PC-3 (cell line): Measurements from ENCODE around the gene EFHC1. TPM values are rescaled to one million over a fixed set of nuclear protein-coding genes. Genes with fewer than 3 reads are reported as not detected.
A peak's percentile ranks its signal among the peaks of the same experiment; 100 is the strongest.

Experiments used
- ATAC-seq: fragments of 200-7000 bp; cut with Tn5 transposase; 2 replicates; pipeline ENCODE4 v1.9.1; 2020; ENCODE audit warnings: mild to moderate bottlenecking, moderate library complexity
- BruUV-seq: library from RNA; stranded (reverse); fragments of 400-500 nt; replicated peaks from 2 replicates; lab custom pipeline; 2021; lab: Mats Ljungman, UMichigan
- CTCF ChIA-PET: fragments of 300-600 bp; sonication (Branson Sonifier 250); formaldehyde crosslinking; loops from one replicate; lab custom pipeline; 2022; ENCODE audit warnings: antibody characterized with exemption; lab: Charles Lee
- POLR2A ChIA-PET: fragments of 300-600 bp; sonication (Branson Sonifier 250); formaldehyde crosslinking; loops from one replicate; lab custom pipeline; 2022; ENCODE audit warnings: antibody characterized with exemption; ENCODE audit not compliant: unreplicated experiment; lab: Charles Lee
- DNase-seq: peaks from one replicate; pipeline ENCODE4 v3.0.0-alpha.2; 2015
- H2AFZ ChIP-seq: fragments of 300-600 bp; sonication (generic); 2 replicates; pipeline ENCODE4 v1.6.0; 2016; ENCODE audit warnings: antibody characterized with exemption, low read length
- H3F3A ChIP-seq: fragments of 300-600 bp; sonication (generic); one replicate; pipeline ENCODE4 v1.6.0; 2017; ENCODE audit warnings: antibody characterized with exemption, low read length, control low read depth, mild to moderate bottlenecking; ENCODE audit not compliant: unreplicated experiment
- H3K27ac ChIP-seq: fragments of 300-600 bp; sonication (generic); 2 replicates; pipeline ENCODE4 v1.5.1; 2016; ENCODE audit warnings: mild to moderate bottlenecking, low read length
- H3K27me3 ChIP-seq: fragments of 300-600 bp; sonication (generic); 2 replicates; pipeline ENCODE4 v1.6.1; 2016; ENCODE audit warnings: low read length, mixed read lengths
- H3K36me3 ChIP-seq: fragments of 300-600 bp; sonication (generic); 2 replicates; pipeline ENCODE4 v1.6.1; 2016; ENCODE audit warnings: low read depth, mixed run types, low read length, mixed read lengths
- H3K4me1 ChIP-seq: fragments of 300-600 bp; sonication (generic); 2 replicates; pipeline ENCODE4 v1.5.1; 2016; ENCODE audit warnings: low read length; ENCODE audit not compliant: insufficient read depth
- H3K4me2 ChIP-seq: fragments of 300-600 bp; sonication (generic); 2 replicates; pipeline ENCODE4 v1.6.0; 2016; ENCODE audit warnings: low read length
- H3K4me3 ChIP-seq: fragments of 300-600 bp; sonication (generic); 2 replicates; pipeline ENCODE4 v1.5.1; 2016; ENCODE audit warnings: mild to moderate bottlenecking, low read length, mixed read lengths
- H3K79me2 ChIP-seq: fragments of 300-600 bp; sonication (generic); 2 replicates; pipeline ENCODE4 v1.6.1; 2017; ENCODE audit warnings: low read length, mixed read lengths
- H3K9ac ChIP-seq: fragments of 300-600 bp; sonication (generic); 2 replicates; pipeline ENCODE4 v1.6.0; 2016; ENCODE audit warnings: mild to moderate bottlenecking, low read length
- H3K9me2 ChIP-seq: fragments of 300-600 bp; sonication (generic); replicated peaks from 2 replicates; pipeline ENCODE4 v1.6.1; 2016; ENCODE audit warnings: mixed run types, low read length, mixed read lengths
- H3K9me3 ChIP-seq: fragments of 300-600 bp; sonication (generic); 2 replicates; pipeline ENCODE4 v1.6.1; 2016; ENCODE audit warnings: low read length, mixed read lengths
- H4K20me1 ChIP-seq: fragments of 300-600 bp; sonication (generic); 2 replicates; pipeline ENCODE4 v1.6.1; 2016; ENCODE audit warnings: low read length, mixed read lengths
- EZH2 ChIP-seq: fragments of 300-600 bp; sonication (generic); IDR thresholded peaks from one replicate; pipeline ENCODE4 v1.6.1; 2017; ENCODE audit warnings: antibody characterized with exemption, mild to moderate bottlenecking, low read length; ENCODE audit not compliant: unreplicated experiment
- EZH2phosphoT487 ChIP-seq: fragments of 300-600 bp; sonication (generic); IDR thresholded peaks from 2 replicates; pipeline ENCODE4 v1.6.1; 2018; ENCODE audit warnings: mild to moderate bottlenecking, antibody characterized with exemption, low read length, borderline replicate concordance
- intact Hi-C: fragments of 100-400 bp; cut with micrococcal nuclease; formaldehyde crosslinking; loops from 2 replicates; pipeline ENCODE4 v1.9.0; 2023
- total RNA-seq: library from RNA; depleted of rRNA; stranded (reverse); fragments of >200 nt; gene quantifications from 2 replicates; pipeline ENCODE4 v1.2.3, GENCODE V29; 2014
- TF ChIP-seq, protein P1 (sequence below): fragments of 300-600 bp; sonication (generic); conservative IDR thresholded peaks from 2 replicates; pipeline ENCODE4 v1.5.1; 2017; ENCODE audit warnings: antibody characterized with exemption, low read depth, mild to moderate bottlenecking, low read length

EFHC1 gene
- total RNA-seq, 1 experiment from 2014 or later, result 22.4 TPM

DNA sequence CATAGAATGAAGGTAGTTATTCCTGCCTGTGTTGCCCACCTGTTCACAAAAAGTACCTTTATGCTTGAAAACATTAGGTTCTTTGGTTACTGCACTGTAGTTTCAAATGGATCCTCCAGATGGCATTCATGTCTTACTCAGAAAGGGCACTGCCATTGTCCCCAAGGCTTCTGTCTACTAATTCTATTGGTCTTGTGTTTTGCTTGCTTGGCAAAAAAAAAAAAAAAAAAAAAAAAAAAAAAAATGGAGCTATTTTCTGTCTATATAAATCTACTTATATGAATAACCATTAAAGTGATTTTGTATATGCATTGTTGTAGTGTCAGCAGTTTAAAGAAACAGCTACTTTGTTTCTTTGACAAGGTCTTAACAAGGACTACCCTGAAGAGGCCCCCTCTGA lies 12.7 kb upstream of the EFHC1 start:
- no peak overlapping the region for H3K9ac ChIP-seq
- no peak overlapping the region for H2AFZ ChIP-seq
- no peak overlapping the region for H3K27ac ChIP-seq
- intact Hi-C loops, result loop anchor here (1.0 kb wide), 2 partner anchors 256 to 583 kb away; no protein-coding TSS in a partner anchor
- POLR2A ChIA-PET, result interaction anchor here (0.5 to 0.6 kb wide), 2 partner anchors 123 to 584 kb away, joined by 4 to 8 read pairs; no protein-coding TSS in a partner anchor
- DNase-seq (peak; percentile 79), ATAC-seq (peak; percentile 64)
- H3K4me3 ChIP-seq, result no peak overlapping the region
- H3K4me1 ChIP-seq, result no peaks in the 10 kb centered on the region
- no TSS peak for BruUV-seq
- TF ChIP-seq EZH2, result no peak
- TF ChIP-seq, protein P1, sequence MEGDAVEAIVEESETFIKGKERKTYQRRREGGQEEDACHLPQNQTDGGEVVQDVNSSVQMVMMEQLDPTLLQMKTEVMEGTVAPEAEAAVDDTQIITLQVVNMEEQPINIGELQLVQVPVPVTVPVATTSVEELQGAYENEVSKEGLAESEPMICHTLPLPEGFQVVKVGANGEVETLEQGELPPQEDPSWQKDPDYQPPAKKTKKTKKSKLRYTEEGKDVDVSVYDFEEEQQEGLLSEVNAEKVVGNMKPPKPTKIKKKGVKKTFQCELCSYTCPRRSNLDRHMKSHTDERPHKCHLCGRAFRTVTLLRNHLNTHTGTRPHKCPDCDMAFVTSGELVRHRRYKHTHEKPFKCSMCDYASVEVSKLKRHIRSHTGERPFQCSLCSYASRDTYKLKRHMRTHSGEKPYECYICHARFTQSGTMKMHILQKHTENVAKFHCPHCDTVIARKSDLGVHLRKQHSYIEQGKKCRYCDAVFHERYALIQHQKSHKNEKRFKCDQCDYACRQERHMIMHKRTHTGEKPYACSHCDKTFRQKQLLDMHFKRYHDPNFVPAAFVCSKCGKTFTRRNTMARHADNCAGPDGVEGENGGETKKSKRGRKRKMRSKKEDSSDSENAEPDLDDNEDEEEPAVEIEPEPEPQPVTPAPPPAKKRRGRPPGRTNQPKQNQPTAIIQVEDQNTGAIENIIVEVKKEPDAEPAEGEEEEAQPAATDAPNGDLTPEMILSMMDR, result peak; percentile 78
- no peaks in the 10 kb centered on the region for H3K79me2 ChIP-seq
- H3K9me3 ChIP-seq, result no peaks in the 10 kb centered on the region
- H3K4me2 ChIP-seq, result no peak overlapping the region
- no peaks in the 10 kb centered on the region for H3F3A ChIP-seq
- H4K20me1 ChIP-seq, result no peaks in the 10 kb centered on the region
- no peaks in the 10 kb centered on the region for H3K27me3 ChIP-seq
- no peaks in the 10 kb centered on the region for H3K9me2 ChIP-seq
- CTCF ChIA-PET, result interaction anchor here (0.5 to 0.9 kb wide), 40 partner anchors 8 to 1817 kb away, joined by 3 to 37 read pairs (median 8); no protein-coding TSS in a partner anchor
- H3K36me3 ChIP-seq, result no peaks in the 10 kb centered on the region

DNA sequence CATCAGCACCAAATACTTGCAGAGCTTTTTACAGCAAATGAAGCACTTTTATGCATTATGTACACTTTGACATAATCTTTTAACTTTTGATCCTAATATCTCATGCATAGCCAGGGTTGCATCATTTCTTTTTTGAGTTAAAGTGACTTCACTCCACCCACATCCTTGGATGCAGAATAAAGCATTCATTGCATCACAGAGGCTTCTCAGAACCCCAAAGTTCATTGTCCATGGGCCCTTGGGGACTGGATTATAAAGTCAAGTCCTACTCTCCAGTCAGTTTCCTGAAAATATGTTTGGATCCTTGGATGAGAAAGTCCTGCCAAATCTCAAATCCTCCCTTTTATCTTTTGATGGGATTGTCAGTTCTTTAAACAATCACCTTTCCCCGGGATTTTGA lies 10.6 kb upstream of the EFHC1 start:
- H3K4me2 ChIP-seq, result no peak overlapping the region
- TF ChIP-seq EZH2, result no peak
- no peak for TF ChIP-seq EZH2phosphoT487
- TF ChIP-seq, protein P1, result no peak
- no peaks in the 10 kb centered on the region for H3K27me3 ChIP-seq
- H3K27ac ChIP-seq, result no peak overlapping the region
- no peak for ATAC-seq
- intact Hi-C loops, result no loop called here
- no peaks in the 10 kb centered on the region for H3K79me2 ChIP-seq
- no peak for DNase-seq
- H3K9me2 ChIP-seq, result no peaks in the 10 kb centered on the region
- no peak overlapping the region for H3K9ac ChIP-seq
- H3K4me3 ChIP-seq, result no peak overlapping the region
- H3F3A ChIP-seq, result no peaks in the 10 kb centered on the region
- no peaks in the 10 kb centered on the region for H3K36me3 ChIP-seq
- POLR2A ChIA-PET, result no interaction called here
- CTCF ChIA-PET, result no interaction called here
- no peak overlapping the region for H2AFZ ChIP-seq
- H3K4me1 ChIP-seq, result no peaks in the 10 kb centered on the region
- no peaks in the 10 kb centered on the region for H3K9me3 ChIP-seq
- BruUV-seq, result no TSS peak
- H4K20me1 ChIP-seq, result no peaks in the 10 kb centered on the region

DNA sequence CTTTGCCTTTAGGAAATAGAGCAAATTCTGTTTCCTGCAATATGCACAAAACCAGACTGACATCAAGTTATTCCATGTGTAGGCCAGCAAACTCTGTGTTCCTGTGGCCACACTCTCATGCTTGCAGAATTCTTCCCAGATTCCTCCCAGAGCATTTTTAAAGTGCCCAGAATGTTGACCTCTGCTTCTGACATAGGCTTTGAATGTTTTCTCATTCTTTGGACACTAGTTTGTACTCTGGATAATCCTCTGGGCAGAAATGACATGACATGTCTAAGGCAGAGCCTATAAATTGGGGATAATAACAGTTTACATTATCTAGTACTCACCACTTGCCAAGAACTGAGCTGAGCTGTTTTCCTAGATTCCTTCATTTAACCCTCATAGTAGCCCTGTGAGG lies 9.2 kb upstream of the EFHC1 start:
- Histone ChIP-seq H2AFZ (no peak overlapping the region), H3K4me2 (no peak overlapping the region), H3K4me1 (peaks cover 7% of the 10 kb centered on the region), H3K27me3 (no peaks in the 10 kb centered on the region), H3K9ac (no peak overlapping the region), H3F3A (no peaks in the 10 kb centered on the region), H4K20me1 (no peaks in the 10 kb centered on the region), H3K9me3 (no peaks in the 10 kb centered on the region), H3K36me3 (no peaks in the 10 kb centered on the region), H3K79me2 (no peaks in the 10 kb centered on the region), H3K27ac (no peak overlapping the region), H3K4me3 (no peak overlapping the region), H3K9me2 (no peaks in the 10 kb centered on the region)
- no peak for TF ChIP-seq EZH2phosphoT487
- TF ChIP-seq, protein P1, result no peak
- TF ChIP-seq EZH2, result no peak
- DNase-seq (no peak), ATAC-seq (no peak)
- ChIA-PET POLR2A (no interaction called here), CTCF (no interaction called here)
- BruUV-seq, result no TSS peak
- intact Hi-C loops, result no loop called here
